HG03565 (cell line): ENCODE measurements around the gene FIBCD1.
"Not testable (repeated sequence)": the region's sequence is repeated elsewhere in the genome, so short reads cannot be mapped to it uniquely, and the experiment has no call there.

ENCODE experiments used
- ATAC-seq: cut with Tn5 transposase; IDR thresholded peaks from one replicate; pipeline ENCODE4 v1.9.1; 2021; ENCODE audit warnings: mild to moderate bottlenecking, moderate library complexity; ENCODE audit not compliant: unreplicated experiment

Gene FIBCD1

GRCh38 chr9:130973686-130974281 is 34.7 kb upstream of the FIBCD1 start:
- ATAC-seq: no peak

GRCh38 chr9:130972957-130973685 is 34.1 kb upstream of the FIBCD1 start:
- ATAC-seq: no peak

- ATAC-seq: no peak
These were observed 33.4 kb upstream of the FIBCD1 start for GRCh38 chr9:130972277-130972956.

GRCh38 chr9:130971294-130971849 is 32.3 kb upstream of the FIBCD1 start:
- ATAC-seq: no peak

GRCh38 chr9:130970855-130971254 is 31.8 kb upstream of the FIBCD1 start:
- ATAC-seq: no peak

- no peak for ATAC-seq
These were observed 31.0 kb upstream of the FIBCD1 start for GRCh38 chr9:130970052-130970451.

GRCh38 chr9:130965680-130966079 is 26.6 kb upstream of the FIBCD1 start:
- no peak for ATAC-seq

GRCh38 chr9:130963916-130964315 is 24.9 kb upstream of the FIBCD1 start:
- ATAC-seq: no peak

GRCh38 chr9:130963337-130963908 is 24.4 kb upstream of the FIBCD1 start:
- no peak for ATAC-seq

GRCh38 chr9:130962418-130963316 is 23.6 kb upstream of the FIBCD1 start:
- ATAC-seq: no peak

- ATAC-seq: no peak
These were observed 22.7 kb upstream of the FIBCD1 start for GRCh38 chr9:130961511-130962300.

GRCh38 chr9:130960522-130961378 is 21.7 kb upstream of the FIBCD1 start:
- ATAC-seq: no peak

GRCh38 chr9:130959809-130960334 is 20.8 kb upstream of the FIBCD1 start:
- ATAC-seq: no peak

GRCh38 chr9:130958564-130958963 is 19.5 kb upstream of the FIBCD1 start:
- not testable (repeated sequence) for ATAC-seq

- ATAC-seq: no peak
These were observed 18.6 kb upstream of the FIBCD1 start for GRCh38 chr9:130957451-130958203.

GRCh38 chr9:130956636-130957450 is 17.8 kb upstream of the FIBCD1 start:
- ATAC-seq: no peak
